GM21786 (cell line): ENCODE data around the gene NECTIN3.

Experiments used
- ATAC-seq: cut with Tn5 transposase; IDR thresholded peaks from one replicate; pipeline ENCODE4 v1.9.1; 2021; ENCODE audit not compliant: unreplicated experiment

Gene NECTIN3

GRCh38 chr3:111197485-111197884 is 125.9 kb downstream of the NECTIN3 start:
- ATAC-seq = no peak

GRCh38 chr3:111200027-111200426 is 128.4 kb downstream of the NECTIN3 start:
- no peak for ATAC-seq

GRCh38 chr3:111210003-111210711 is 138.5 kb downstream of the NECTIN3 start:
- no peak for ATAC-seq

GRCh38 chr3:111210866-111211564 is 139.4 kb downstream of the NECTIN3 start:
- ATAC-seq = no peak

DNA sequence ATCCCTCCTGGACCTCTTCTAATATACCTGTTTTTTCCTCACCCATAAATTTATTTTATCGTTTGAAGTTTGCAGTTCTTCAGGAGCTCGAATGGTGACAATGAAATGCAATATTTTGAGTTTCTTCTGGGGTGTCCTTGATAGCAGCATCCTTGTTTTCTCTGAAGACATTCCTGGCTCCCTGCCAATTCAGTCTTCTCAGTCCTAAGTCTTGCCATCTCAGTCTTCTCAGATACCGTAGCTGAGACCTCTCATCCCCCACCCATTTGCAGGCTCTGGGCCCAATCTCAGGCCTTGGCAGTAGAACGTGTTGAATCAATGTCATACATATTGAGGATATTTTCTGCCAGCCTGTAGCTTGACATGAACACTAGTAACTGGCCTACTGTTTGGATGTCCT is 140.9 kb downstream of the NECTIN3 start:
- ATAC-seq = no peak

- ATAC-seq = no peak
These were observed 143.9 kb downstream of the NECTIN3 start for GRCh38 chr3:111215481-111215880.

DNA sequence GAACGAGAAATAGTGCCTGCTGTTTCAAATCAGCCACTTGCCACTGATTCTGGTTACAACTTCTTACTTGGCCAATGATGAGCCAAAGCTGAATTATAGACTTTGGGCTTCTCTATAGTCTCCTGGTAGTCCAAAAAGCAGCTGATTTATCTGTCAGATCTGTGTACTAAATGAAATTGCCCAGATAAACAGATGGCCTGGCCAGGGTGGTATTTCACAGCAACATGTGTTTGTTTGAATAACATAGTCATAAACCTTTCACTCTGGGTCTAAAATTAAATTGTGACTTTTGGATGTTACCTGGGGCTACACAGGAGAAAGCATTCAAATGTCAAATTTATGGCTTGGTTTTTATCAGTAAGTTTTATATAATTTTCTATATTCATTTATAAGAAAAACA is 147.0 kb downstream of the NECTIN3 start:
- no peak for ATAC-seq

GRCh38 chr3:111227216-111227615 is 155.6 kb downstream of the NECTIN3 start:
- ATAC-seq = no peak

DNA sequence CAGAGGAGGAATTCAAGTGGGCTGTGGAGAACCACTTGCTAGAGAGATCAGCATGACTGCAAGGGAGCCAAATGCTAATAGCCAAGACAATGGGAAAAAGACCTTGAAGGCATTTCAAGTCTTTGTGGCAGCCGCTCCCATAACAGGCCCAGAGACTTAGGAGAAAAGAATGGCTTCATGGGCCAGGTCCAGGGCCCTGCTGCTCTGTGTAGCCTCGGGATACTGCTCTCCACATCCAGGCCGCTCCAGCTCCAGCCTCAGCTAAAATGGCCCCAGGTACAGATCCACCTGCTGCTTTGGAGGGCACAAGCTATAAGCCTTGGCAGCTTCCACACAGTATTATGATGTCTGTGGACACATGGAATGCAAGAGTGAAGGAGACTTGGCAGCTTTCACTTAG is 157.7 kb downstream of the NECTIN3 start:
- ATAC-seq = no peak

DNA sequence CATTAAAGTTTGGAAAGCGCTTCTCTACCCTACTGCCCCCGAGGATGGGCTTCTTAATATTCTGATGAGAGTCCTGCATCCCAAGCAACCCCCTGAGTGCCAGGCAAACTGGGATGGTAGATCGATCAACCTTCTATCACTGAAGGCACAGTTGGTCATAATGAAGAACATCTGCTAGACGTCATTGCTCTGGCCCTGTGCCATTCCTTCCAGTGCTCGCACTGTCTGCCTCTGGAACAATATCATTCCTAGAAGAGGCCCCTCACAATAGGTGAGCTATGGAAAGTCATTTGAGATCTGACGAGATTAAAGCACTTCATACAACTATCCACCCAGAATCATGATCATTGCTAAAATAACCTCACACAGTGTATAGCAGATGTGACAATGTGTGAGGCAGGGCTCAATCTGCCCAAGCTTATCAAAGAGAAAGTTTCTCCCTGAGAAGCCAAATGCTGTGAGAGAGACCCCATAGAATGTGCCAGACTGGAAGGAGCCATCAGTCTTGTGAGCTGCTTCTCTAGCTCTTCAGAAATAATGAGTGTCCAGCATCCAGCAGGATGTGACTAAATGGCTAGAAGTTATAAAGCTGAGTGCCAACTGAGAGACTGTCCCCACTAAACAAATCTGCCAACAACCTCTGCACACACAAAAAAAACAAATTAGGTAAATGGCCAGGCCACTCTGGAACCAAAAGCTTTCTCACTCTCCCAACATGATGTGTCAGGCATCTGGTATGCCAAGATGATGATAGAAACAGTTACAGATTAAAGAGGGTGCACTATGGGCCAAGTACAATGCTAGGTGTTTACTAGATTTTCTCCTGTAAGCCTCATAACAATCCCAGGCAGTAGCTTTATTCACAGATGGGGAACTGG is 165.5 kb downstream of the NECTIN3 start:
- ATAC-seq = no peak

GRCh38 chr3:111237946-111238345 is 166.3 kb downstream of the NECTIN3 start:
- ATAC-seq = no peak

DNA sequence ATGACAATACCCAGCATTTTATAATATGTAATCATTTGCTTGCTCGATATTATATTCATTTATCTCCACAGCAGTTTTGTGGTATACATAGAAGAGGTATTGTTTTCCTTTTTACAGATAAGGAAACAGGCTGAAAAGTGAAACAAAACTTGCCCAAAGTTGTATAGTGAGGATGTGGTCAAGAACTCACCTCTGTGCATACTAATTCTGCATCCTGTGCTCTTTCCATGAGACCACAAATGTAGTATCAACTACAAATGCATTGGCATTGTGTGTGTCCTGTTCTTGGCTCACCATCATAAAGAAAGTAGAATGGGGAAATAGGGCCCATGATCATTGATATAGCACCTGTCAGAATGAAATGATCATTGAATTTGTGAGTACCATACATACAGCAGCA is 167.3 kb downstream of the NECTIN3 start:
- peak; percentile 86 for ATAC-seq

- ATAC-seq = no peak
These were observed 170.3 kb downstream of the NECTIN3 start for GRCh38 chr3:111241960-111242359.
